HCT116 (cell line): Measurements from ENCODE around the gene C1QA.

Experiments
- CEBPB ChIP-seq: IDR thresholded peaks from 2 replicates; pipeline ENCODE4 v1.6.1; 2012; ENCODE audit warnings: low read depth
- CTCF ChIP-seq, 3 experiments: fragments of 200-600 bp in 1 of 3; sonication (generic) in 1 of 3; IDR thresholded peaks in 2 of 3; conservative IDR thresholded peaks in 1 of 3; 2 replicates each; pipeline ENCODE4 v1.5.1; 2012 to 2017; ENCODE audit warnings: low read depth in 2 of 3, low read length in 2 of 3, antibody characterized with exemption in 1 of 3, borderline replicate concordance in 1 of 3, control low read depth in 1 of 3, mild to moderate bottlenecking in 1 of 3, mixed read lengths in 1 of 3, mixed run types in 1 of 3, moderate library complexity in 1 of 3; ENCODE audit not compliant: insufficient read depth in 1 of 3
- EGR1 ChIP-seq: IDR thresholded peaks from 2 replicates; pipeline ENCODE4 v1.6.1; 2012; ENCODE audit warnings: low read depth
- EZH2phosphoT487 ChIP-seq: fragments of 200-600 bp; IDR thresholded peaks from 2 replicates; pipeline ENCODE4 v1.6.1; 2018; ENCODE audit warnings: antibody characterized with exemption, borderline replicate concordance
- POLR2A ChIP-seq: IDR thresholded peaks from 2 replicates; pipeline ENCODE4 v1.7.0; 2011; ENCODE audit warnings: borderline replicate concordance; ENCODE audit not compliant: insufficient read depth, insufficient read length; ENCODE audit errors: extremely low read depth
- POLR2AphosphoS5 ChIP-seq: IDR thresholded peaks from 2 replicates; pipeline ENCODE4 v1.6.1; 2011; ENCODE audit warnings: mild to moderate bottlenecking, low read depth, low read length, moderate library complexity
- SRF ChIP-seq: IDR thresholded peaks from 2 replicates; pipeline ENCODE4 v1.6.1; 2012; ENCODE audit warnings: low read depth
- ZNF274 ChIP-seq: fragments of 200-500 bp; sonication (Bioruptor generic); IDR thresholded peaks from 2 replicates; pipeline ENCODE4 v1.6.1; 2014; ENCODE audit warnings: mild to moderate bottlenecking, low read depth, low read length, inconsistent platforms

DNA sequence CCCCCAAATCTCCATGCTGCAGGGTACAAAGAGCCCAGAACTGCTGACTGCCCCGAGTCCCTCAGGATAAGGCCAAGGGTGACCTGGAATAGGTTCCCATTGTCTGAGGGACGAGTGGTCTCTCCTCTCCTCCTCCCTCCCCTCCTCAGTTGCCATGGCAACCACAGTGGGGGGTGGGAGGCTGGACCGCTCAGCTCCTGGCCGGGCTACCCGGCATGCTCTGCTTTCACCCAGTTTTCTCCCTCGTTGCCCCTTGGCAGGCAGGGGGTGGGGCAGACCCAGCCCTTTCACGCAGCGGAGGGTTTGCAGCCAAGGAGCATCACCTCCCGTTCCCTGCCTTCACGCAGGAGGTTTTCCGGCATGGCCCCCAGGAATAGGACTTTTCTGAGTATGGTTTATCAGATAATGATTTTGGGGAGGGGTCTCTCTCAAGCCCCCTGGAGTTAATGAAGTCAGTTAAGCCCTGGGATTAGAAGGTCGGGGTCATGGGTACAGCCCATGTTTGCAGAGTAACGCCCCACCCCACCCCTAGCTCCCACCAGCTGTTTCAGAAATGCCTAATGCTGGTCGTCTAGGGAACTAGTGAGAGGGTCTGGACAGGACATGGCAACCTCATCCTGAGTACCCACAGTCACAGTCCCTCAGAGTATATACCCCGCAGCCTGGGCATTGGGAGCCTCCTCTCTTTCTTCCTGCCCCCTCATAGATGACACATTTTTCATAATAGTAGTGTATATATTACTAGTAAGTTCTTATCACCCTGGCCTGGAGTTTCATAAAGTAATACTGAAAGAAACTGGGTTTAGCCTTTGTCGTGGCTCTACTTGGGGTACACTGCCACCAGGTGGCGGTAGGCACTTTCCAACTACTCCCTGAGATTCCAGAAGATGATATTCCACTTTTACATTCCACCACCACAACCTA lies 37.3 kb downstream of the C1QA start:
- TF ChIP-seq ZNF274 (no peak), CTCF (IDR thresholded peaks at IDR 0.05 in 2 of 3, conservative IDR thresholded peaks at IDR 0.05 in 1 of 3; ENCODE audit: borderline replicate concordance in 1 of 3, insufficient read depth in 1 of 3, low read depth in 2 of 3, low read length in 2 of 3) (peak; percentile 77 to 97 (median 89)), EZH2phosphoT487 (no peak), POLR2A (no peak), POLR2AphosphoS5 (no peak), SRF (no peak), EGR1 (no peak), CEBPB (no peak)
